ENCODE measurements around the gene H2AZ1. TPM values are rescaled to one million over a fixed set of nuclear protein-coding genes. Genes with fewer than 3 reads are reported as not detected.
A peak's percentile ranks its signal among the peaks of the same experiment; 100 is the strongest.

H2AZ1 gene
- total RNA-seq, 1 experiment from 2014 or later = 298 TPM

- CTCF ChIA-PET = interaction anchor here (1.0 kb wide), 1 partner anchor 21 kb away, joined by 4 read pairs; the partner anchor contains the start of gene H2AZ1
- H3K27ac Mint-ChIP-seq (ENCODE audit: low read depth, unreplicated experiment) = no peak overlapping the region
- POLR2A ChIA-PET = no interaction called here
- intact Hi-C loops (cut with micrococcal nuclease) = no loop called here
- no peak for DNase-seq (ENCODE audit: unreplicated experiment)
- BruUV-seq (replicated peaks) = no TSS peak
- no peaks in the 10 kb centered on the region for H3K27me3 Mint-ChIP-seq (ENCODE audit: insufficient read depth, unreplicated experiment)
- no peak overlapping the region for H3K4me3 Mint-ChIP-seq (ENCODE audit: unreplicated experiment)
- peaks cover 11% of the 10 kb centered on the region for H3K4me1 Mint-ChIP-seq (ENCODE audit: insufficient read depth, unreplicated experiment)
- no peaks in the 10 kb centered on the region for H3K36me3 Mint-ChIP-seq (ENCODE audit: insufficient read depth, unreplicated experiment)
- H3K9me3 Mint-ChIP-seq (ENCODE audit: unreplicated experiment) = peaks cover 13% of the 10 kb centered on the region
- no peak for TF ChIP-seq CTCF (IDR thresholded peaks at IDR 0.05; ENCODE audit: unreplicated experiment)
These were observed 21.5 kb upstream of the H2AZ1 start for GRCh38 chr4:99971453-99972111.

DNA sequence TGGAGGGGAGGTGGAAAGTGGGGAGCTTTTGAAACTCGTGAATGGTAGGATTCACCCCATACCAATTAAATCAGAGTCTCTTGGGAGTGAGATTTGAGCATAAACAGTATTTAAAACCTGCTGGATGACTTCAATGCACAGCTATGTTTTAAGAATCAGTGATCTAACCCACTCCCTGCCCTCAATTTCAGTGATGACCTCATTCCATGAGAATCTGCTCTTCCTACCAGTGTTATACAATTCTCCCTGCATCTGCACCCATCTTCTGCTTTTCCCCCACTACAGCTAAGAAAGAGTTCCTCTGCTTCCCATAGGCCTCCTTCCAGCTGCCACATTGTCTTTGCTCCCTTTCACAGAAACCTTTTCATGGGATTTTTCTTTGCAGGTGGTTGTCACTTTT, 18.3 kb upstream of the H2AZ1 start:
- Mint-ChIP-seq H3K4me1 (ENCODE audit: insufficient read depth, unreplicated experiment) (peaks cover 11% of the 10 kb centered on the region), H3K4me3 (ENCODE audit: unreplicated experiment) (no peak overlapping the region), H3K27ac (ENCODE audit: low read depth, unreplicated experiment) (no peak overlapping the region), H3K9me3 (ENCODE audit: unreplicated experiment) (no peaks in the 10 kb centered on the region), H3K36me3 (ENCODE audit: insufficient read depth, unreplicated experiment) (no peaks in the 10 kb centered on the region), H3K27me3 (ENCODE audit: insufficient read depth, unreplicated experiment) (no peaks in the 10 kb centered on the region)
- intact Hi-C loops (cut with micrococcal nuclease) = no loop called here
- TF ChIP-seq CTCF (IDR thresholded peaks at IDR 0.05; ENCODE audit: unreplicated experiment) = no peak
- ChIA-PET POLR2A (no interaction called here), CTCF (no interaction called here)
- BruUV-seq (replicated peaks) = no TSS peak
- DNase-seq (ENCODE audit: unreplicated experiment) = peak; percentile 8

- no peak overlapping the region for H3K4me3 Mint-ChIP-seq (ENCODE audit: unreplicated experiment)
- H3K27me3 Mint-ChIP-seq (ENCODE audit: insufficient read depth, unreplicated experiment) = no peaks in the 10 kb centered on the region
- H3K36me3 Mint-ChIP-seq (ENCODE audit: insufficient read depth, unreplicated experiment) = no peaks in the 10 kb centered on the region
- ChIA-PET CTCF (interaction anchor here (0.7 kb wide), 1 partner anchor 10 kb away, joined by 3 read pairs; no protein-coding TSS in a partner anchor), POLR2A (interaction anchor here (1.2 kb wide), 1 partner anchor 20 kb away, joined by 3 read pairs; the partner anchor contains the start of gene DNAJB14)
- no peaks in the 10 kb centered on the region for H3K9me3 Mint-ChIP-seq (ENCODE audit: unreplicated experiment)
- H3K27ac Mint-ChIP-seq (ENCODE audit: low read depth, unreplicated experiment) = no peak overlapping the region
- DNase-seq (ENCODE audit: unreplicated experiment) = peak; percentile 22
- BruUV-seq (replicated peaks) = no TSS peak
- intact Hi-C loops (cut with micrococcal nuclease) = no loop called here
- no peak for TF ChIP-seq CTCF (IDR thresholded peaks at IDR 0.05; ENCODE audit: unreplicated experiment)
- peaks cover 11% of the 10 kb centered on the region for H3K4me1 Mint-ChIP-seq (ENCODE audit: insufficient read depth, unreplicated experiment)
These were observed 16.6 kb upstream of the H2AZ1 start for GRCh38 chr4:99966692-99967091.

- no peak overlapping the region for H3K27ac Mint-ChIP-seq (ENCODE audit: low read depth, unreplicated experiment)
- CTCF ChIA-PET = no interaction called here
- no peak overlapping the region for H3K4me3 Mint-ChIP-seq (ENCODE audit: unreplicated experiment)
- TF ChIP-seq CTCF (IDR thresholded peaks at IDR 0.05; ENCODE audit: unreplicated experiment) = no peak
- no peaks in the 10 kb centered on the region for H3K36me3 Mint-ChIP-seq (ENCODE audit: insufficient read depth, unreplicated experiment)
- peaks cover 11% of the 10 kb centered on the region for H3K4me1 Mint-ChIP-seq (ENCODE audit: insufficient read depth, unreplicated experiment)
- H3K9me3 Mint-ChIP-seq (ENCODE audit: unreplicated experiment) = no peaks in the 10 kb centered on the region
- H3K27me3 Mint-ChIP-seq (ENCODE audit: insufficient read depth, unreplicated experiment) = no peaks in the 10 kb centered on the region
- intact Hi-C loops (cut with micrococcal nuclease) = no loop called here
- no TSS peak for BruUV-seq (replicated peaks)
- DNase-seq (ENCODE audit: unreplicated experiment) = no peak
- POLR2A ChIA-PET = interaction anchor here (1.2 kb wide), 1 partner anchor 19 kb away, joined by 3 read pairs; the partner anchor contains the start of gene DNAJB14
These were observed 15.7 kb upstream of the H2AZ1 start for GRCh38 chr4:99965674-99966350.

Measured in MCF 10A (cell line).